NCI-H1092 (cell line): ENCODE data around the gene TAF11L6.
"Not testable (repeated sequence)": the region's sequence is repeated elsewhere in the genome, so short reads cannot be mapped to it uniquely, and the experiment has no call there.

Experiments
- DNase-seq: peaks from one replicate; lab custom pipeline; 2025; lab: John Stamatoyannopoulos, UW

Gene TAF11L6

GRCh38 chr5:17528369-17528768, at the start of gene TAF11L6:
TSS of gene TAF11L6 (plus strand) at chr5:17528669.
- DNase-seq, result not testable (repeated sequence)

GRCh38 chr5:17481378-17481777, 47.1 kb upstream of the TAF11L6 start:
- DNase-seq, result no peak

DNA sequence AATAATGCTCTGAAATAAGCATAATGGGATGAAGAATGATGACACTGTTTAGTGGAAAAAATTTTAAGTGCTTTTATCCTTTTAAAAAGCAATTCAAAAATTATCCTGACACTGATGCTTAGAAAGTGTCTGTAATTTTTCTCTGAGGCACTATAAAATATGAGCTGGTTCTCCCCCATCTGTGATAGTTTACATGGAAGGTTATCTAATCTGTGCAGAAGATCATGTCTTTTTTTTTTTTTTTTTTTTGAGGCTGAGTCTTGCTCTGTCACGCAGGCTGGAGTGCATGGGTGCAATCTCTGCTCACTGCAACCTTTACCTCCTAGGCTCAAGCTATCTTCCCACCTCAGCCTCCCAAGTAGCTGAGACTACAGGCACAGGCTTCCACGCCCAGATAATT, 45.7 kb upstream of the TAF11L6 start:
- no peak for DNase-seq

DNA sequence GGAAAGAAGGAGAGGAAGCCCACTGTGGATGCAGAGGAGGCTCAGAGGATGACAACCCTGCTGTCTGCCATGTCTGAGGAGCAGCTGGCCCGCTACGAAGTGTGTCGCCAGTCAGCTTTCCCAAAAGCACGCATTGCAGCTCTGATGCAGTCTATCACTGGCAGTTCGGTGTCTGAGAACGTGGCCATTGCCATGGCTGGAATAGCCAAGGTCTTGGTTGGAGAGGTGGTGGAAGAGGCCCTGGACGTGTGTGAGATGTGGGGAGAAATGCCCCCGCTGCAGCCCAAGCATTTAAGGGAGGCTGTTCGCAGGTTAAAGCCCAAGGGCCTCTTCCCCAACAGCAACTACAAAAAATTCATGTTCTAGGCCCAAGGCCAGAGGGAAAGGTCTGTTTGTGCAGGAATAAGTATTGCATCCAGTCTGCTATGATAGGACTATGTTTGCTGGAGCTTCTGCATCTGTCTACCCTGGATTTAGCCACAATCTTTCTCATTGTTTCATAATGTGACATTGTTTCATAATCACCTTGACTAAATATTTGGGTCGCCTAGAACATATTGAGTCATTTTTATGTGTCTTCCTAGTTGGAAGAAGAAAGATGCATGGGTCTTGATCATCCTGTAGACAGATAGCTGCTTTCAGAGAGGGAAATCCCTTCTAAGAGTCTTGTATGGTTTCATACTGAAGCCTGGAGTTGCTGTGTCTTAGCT, 41.9 kb upstream of the TAF11L6 start:
- not testable (repeated sequence) for DNase-seq

GRCh38 chr5:17487174-17487512, 41.3 kb upstream of the TAF11L6 start:
- no peak for DNase-seq

GRCh38 chr5:17491257-17491656, 37.2 kb upstream of the TAF11L6 start:
- DNase-seq, result not testable (repeated sequence)

DNA sequence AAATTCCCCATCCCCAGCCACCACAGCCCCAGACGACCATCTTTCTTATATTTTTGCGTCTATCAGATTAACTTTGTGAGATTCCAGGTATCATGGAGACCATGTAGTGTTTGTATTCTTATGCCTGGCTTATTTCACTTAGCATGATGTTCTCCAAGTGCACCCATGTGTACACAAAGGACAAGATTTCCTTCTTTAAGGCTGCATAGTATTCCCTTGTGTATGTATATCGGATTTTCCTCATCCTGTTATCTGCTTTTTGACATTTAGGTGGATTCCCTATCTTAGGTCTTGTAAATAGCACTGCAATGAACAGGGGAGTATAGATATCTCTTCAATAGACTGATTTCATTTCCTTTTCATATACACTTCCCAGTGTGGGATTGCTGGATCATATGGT, 35.7 kb upstream of the TAF11L6 start:
- DNase-seq, result no peak

GRCh38 chr5:17497446-17497845, 31.0 kb upstream of the TAF11L6 start:
- no peak for DNase-seq

- DNase-seq, result not testable (repeated sequence)
These were observed 30.5 kb upstream of the TAF11L6 start, which contains the start of gene TAF11L2 for GRCh38 chr5:17497931-17498330. TSS of gene TAF11L2 (plus strand) at chr5:17498231.

DNA sequence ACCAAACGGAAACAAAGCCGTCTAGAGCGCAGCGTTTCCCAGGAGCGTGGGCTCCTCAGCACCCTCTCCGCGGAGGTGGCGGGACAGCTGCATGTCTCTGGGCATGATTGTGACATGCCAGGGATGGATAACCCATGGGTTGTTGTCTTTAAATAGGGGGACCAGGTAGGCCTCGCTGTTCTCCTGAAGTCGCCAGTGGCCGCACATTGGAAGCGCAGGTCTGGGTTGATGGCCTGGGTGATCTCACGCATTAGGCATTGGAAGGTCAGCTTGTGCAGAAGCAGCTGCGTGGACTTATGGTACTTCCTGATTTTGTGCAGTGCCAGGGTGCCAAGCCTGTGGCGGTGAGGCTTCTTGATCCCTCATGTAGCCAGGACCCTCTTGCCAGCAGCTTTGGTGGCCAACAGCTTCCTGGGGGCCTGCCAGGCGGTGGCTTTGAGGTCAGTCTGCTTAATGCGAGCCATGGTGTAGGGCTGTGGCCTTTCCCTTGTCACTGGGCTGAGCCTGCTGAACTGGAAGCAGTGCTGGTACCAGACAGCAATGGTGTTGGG, 16.6 kb upstream of the TAF11L6 start:
- no peak for DNase-seq

GRCh38 chr5:17517526-17517925, 10.9 kb upstream of the TAF11L6 start:
- not testable (repeated sequence) for DNase-seq

DNA sequence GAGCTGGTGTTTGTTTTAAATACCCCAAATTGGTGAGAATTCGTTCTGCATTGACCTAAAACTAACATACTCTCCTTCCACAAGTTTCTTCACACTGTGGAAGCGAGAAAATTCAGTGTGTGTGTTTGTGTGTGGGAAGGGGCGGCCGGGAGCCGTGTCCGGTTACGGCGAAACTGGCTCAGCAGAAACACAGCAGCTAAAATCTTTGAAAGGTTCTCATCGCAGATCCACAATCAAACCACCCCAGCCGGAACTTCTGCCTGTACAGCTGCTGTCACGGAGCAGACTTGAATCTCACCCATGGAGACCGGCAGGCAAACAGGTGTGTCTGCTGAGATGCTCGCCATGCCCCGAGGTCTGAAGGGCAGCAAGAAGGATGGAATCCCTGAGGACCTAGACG, 10.4 kb upstream of the TAF11L6 start, which contains the start of gene TAF11L3:
Gene TAF11L3, plus strand, starts transcription at position 301 of the 400 bp plus-strand sequence.
- DNase-seq, result not testable (repeated sequence)

DNA sequence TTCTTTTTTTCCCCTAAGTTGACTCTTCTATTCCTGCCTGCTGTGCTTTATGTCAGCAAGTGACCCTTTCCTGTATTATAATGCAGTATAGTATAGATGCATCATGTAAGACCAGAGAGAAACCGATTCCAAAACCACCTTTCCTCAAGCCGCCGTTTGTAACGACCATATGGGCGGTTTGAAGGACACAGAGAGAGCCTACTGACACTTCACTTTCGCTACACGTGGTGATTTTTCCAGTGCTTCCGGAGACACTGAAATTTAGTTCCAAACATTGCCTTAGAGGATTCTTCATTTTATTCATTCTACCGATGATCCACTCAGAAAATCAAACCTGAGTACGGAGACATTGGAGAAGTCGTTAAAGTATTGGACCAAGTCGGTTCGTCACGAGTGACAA, 9.0 kb upstream of the TAF11L6 start:
- DNase-seq, result not testable (repeated sequence)

GRCh38 chr5:17521501-17521900, 7.0 kb upstream of the TAF11L6 start, which contains the start of gene TAF11L4:
TSS of gene TAF11L4 (plus strand) at chr5:17521801.
- DNase-seq, result not testable (repeated sequence)

DNA sequence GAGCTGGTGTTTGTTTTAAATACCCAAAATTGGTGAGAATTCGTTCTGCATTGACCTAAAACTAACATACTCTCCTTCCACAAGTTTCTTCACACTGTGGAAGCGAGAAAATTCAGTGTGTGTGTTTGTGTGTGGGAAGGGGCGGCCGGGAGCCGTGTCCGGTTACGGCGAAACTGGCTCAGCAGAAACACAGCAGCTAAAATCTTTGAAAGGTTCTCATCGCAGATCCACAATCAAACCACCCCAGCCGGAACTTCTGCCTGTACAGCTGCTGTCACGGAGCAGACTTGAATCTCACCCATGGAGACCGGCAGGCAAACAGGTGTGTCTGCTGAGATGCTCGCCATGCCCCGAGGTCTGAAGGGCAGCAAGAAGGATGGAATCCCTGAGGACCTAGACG, 3.5 kb upstream of the TAF11L6 start, which contains the start of gene TAF11L5:
Gene TAF11L5, plus strand, starts transcription at position 301 of the 400 bp plus-strand sequence.
- DNase-seq, result not testable (repeated sequence)

DNA sequence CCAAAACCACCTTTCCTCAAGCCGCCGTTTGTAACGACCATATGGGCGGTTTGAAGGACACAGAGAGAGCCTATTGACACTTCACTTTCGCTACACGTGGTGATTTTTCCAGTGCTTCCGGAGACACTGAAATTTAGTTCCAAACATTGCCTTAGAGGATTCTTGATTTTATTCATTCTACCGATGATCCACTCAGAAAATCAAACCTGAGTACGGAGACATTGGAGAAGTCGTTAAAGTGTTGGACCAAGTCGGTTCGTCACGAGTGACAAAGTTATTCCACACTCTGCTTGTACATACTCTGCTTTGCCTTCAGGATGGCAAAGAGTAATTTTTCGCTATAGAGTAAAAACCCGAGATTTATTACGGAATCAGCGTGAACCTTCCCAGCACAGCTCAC, 2.0 kb upstream of the TAF11L6 start:
- DNase-seq, result not testable (repeated sequence)
